IPS-NIHi7 (cell line): Measurements from ENCODE around the gene SEC14L5.

Experiments used
- DNase-seq: peaks from one replicate; pipeline ENCODE4 v3.0.0; 2012; ENCODE audit warnings: mixed read lengths; ENCODE audit errors: extremely low spot score

The SEC14L5 gene

GRCh38 chr16:4984174-4984990 is 26.3 kb downstream of the SEC14L5 start:
- DNase-seq: no peak

- DNase-seq: no peak
Measured at GRCh38 chr16:4987250-4987579, 29.1 kb downstream of the SEC14L5 start.

GRCh38 chr16:4987580-4988374 is 29.6 kb downstream of the SEC14L5 start:
- peak; percentile 76 for DNase-seq

- DNase-seq: no peak
Measured at GRCh38 chr16:4988647-4989046, 30.5 kb downstream of the SEC14L5 start.

- DNase-seq: no peak
Measured at GRCh38 chr16:4989391-4990006, 31.4 kb downstream of the SEC14L5 start.

GRCh38 chr16:4990415-4990814 is 32.3 kb downstream of the SEC14L5 start:
- no peak for DNase-seq

GRCh38 chr16:4991754-4992153 is 33.6 kb downstream of the SEC14L5 start:
- DNase-seq: no peak

- no peak for DNase-seq
Measured at GRCh38 chr16:4994719-4995434, 36.7 kb downstream of the SEC14L5 start.

- DNase-seq: no peak
Measured at GRCh38 chr16:5000573-5001001, 42.5 kb downstream of the SEC14L5 start.

GRCh38 chr16:5001571-5001970 is 43.4 kb downstream of the SEC14L5 start:
- DNase-seq: no peak

GRCh38 chr16:5001986-5002385 is 43.9 kb downstream of the SEC14L5 start:
- DNase-seq: no peak

- DNase-seq: no peak
Measured at GRCh38 chr16:5002699-5003143, 44.6 kb downstream of the SEC14L5 start.

GRCh38 chr16:5003211-5003610 is 45.1 kb downstream of the SEC14L5 start:
- DNase-seq: no peak

GRCh38 chr16:5003828-5004227 is 45.7 kb downstream of the SEC14L5 start:
- no peak for DNase-seq

GRCh38 chr16:5004311-5004710 is 46.2 kb downstream of the SEC14L5 start:
- DNase-seq: no peak

GRCh38 chr16:5005916-5006315 is 47.8 kb downstream of the SEC14L5 start:
- no peak for DNase-seq

GRCh38 chr16:5006348-5007193 is 48.4 kb downstream of the SEC14L5 start:
- DNase-seq: no peak

GRCh38 chr16:5007256-5007655 is 49.1 kb downstream of the SEC14L5 start:
- DNase-seq: no peak

- DNase-seq: no peak
Measured at GRCh38 chr16:5008311-5008731, 50.2 kb downstream of the SEC14L5 start.

- DNase-seq: peak; percentile 48
Measured at GRCh38 chr16:5010576-5011329, 52.6 kb downstream of the SEC14L5 start.
